ENCODE results near the gene CHRDL2.

DNA sequence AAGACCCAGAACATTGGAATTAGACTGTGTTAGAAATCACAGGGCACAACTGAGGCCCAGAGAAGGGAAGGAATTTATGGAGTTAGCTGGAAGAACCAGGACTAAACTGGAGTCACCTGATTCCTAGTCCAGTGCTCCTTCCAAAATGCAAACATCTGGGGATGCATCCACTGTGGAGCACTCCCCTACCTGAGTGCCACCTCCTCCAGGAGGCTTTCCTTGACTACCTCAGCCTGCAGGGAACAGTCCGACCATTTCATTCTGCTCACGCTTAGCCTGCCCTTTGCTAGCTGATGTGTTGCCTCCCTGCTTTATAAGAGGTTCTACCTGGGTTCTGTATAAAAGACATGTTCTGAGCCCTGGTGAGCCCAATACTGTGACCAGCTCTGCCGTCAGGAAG, 24.0 kb downstream of the CHRDL2 start:
- TF ChIP-seq CTCF (IDR thresholded peaks at IDR 0.05 in 2 of 3, conservative IDR thresholded peaks at IDR 0.05 in 1 of 3; ENCODE audit: borderline replicate concordance in 1 of 3, insufficient read depth in 1 of 3, low read depth in 2 of 3, low read length in 2 of 3), result no peak
- no peak for TF ChIP-seq REST (IDR thresholded peaks at IDR 0.05; ENCODE audit: low read depth)
- TF ChIP-seq, protein P1, sequence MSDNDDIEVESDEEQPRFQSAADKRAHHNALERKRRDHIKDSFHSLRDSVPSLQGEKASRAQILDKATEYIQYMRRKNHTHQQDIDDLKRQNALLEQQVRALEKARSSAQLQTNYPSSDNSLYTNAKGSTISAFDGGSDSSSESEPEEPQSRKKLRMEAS (IDR thresholded peaks at IDR 0.05), result no peak
- TF ChIP-seq POLR2A (IDR thresholded peaks at IDR 0.05; ENCODE audit: borderline replicate concordance, extremely low read depth, insufficient read depth, insufficient read length), result no peak
- TF ChIP-seq RAD21 (IDR thresholded peaks at IDR 0.05; ENCODE audit: low read depth), result no peak
- TF ChIP-seq, protein P2, sequence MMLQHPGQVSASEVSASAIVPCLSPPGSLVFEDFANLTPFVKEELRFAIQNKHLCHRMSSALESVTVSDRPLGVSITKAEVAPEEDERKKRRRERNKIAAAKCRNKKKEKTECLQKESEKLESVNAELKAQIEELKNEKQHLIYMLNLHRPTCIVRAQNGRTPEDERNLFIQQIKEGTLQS (IDR thresholded peaks at IDR 0.05), result no peak
- no peak for TF ChIP-seq ZFX (IDR thresholded peaks at IDR 0.05)
- no peak for TF ChIP-seq SRF (IDR thresholded peaks at IDR 0.05; ENCODE audit: low read depth)
- TF ChIP-seq POLR2AphosphoS5 (IDR thresholded peaks at IDR 0.05; ENCODE audit: low read depth, low read length), result no peak
- TF ChIP-seq YY1 (IDR thresholded peaks at IDR 0.05; ENCODE audit: extremely low read depth, insufficient replicate concordance, low read depth, low read length), result no peak

Data from HCT116 (cell line).